Osteoblast (primary cell): ENCODE results near the gene DNAH6. TPM values are rescaled to one million over a fixed set of nuclear protein-coding genes. Genes with fewer than 3 reads are reported as not detected.

Source experiments
- DNase-seq: peaks from one replicate; pipeline ENCODE4 v3.0.0; 2011; ENCODE audit warnings: low spot score, mixed read lengths; ENCODE audit not compliant: insufficient read length; ENCODE audit errors: missing footprints
- H2AFZ ChIP-seq: 2 replicates; pipeline ENCODE4 v1.6.0; 2011; ENCODE audit warnings: mild to moderate bottlenecking, low read length
- H3K27ac ChIP-seq: 2 replicates; pipeline ENCODE4 v1.5.1; 2011; ENCODE audit warnings: mild to moderate bottlenecking, low read depth, low read length, moderate library complexity
- H3K27me3 ChIP-seq: 2 replicates; pipeline ENCODE4 v1.6.0; 2012; ENCODE audit warnings: mild to moderate bottlenecking, control low read depth, inconsistent platforms, low read length, moderate library complexity; ENCODE audit not compliant: insufficient read depth
- H3K36me3 ChIP-seq: 2 replicates; pipeline ENCODE4 v1.5.1; 2011; ENCODE audit warnings: mild to moderate bottlenecking, low read length, control low read depth, moderate library complexity; ENCODE audit not compliant: insufficient read depth
- H3K4me1 ChIP-seq: 2 replicates; pipeline ENCODE4 v1.5.1; 2011; ENCODE audit warnings: mild to moderate bottlenecking, low read length, control low read depth, moderate library complexity; ENCODE audit not compliant: insufficient read depth
- H3K4me2 ChIP-seq: 2 replicates; pipeline ENCODE4 v1.6.0; 2011; ENCODE audit warnings: mild to moderate bottlenecking, low read length; ENCODE audit not compliant: insufficient read depth
- H3K4me3 ChIP-seq: fragments of 200-600 bp; sonication (generic); 3 replicates; pipeline ENCODE4 v1.5.1; 2012; ENCODE audit warnings: mild to moderate bottlenecking, low read length, inconsistent platforms; ENCODE audit not compliant: insufficient read depth
- H3K79me2 ChIP-seq: 2 replicates; pipeline ENCODE4 v1.6.0; 2012; ENCODE audit warnings: mild to moderate bottlenecking, low read length, control low read depth, inconsistent platforms; ENCODE audit not compliant: insufficient read depth
- H3K9me3 ChIP-seq: 2 replicates; pipeline ENCODE4 v1.5.1; 2011; ENCODE audit warnings: low read depth, low read length, control low read depth
- H4K20me1 ChIP-seq: 2 replicates; pipeline ENCODE4 v1.6.0; 2012; ENCODE audit warnings: mild to moderate bottlenecking, low read length, control low read depth; ENCODE audit not compliant: insufficient read depth
- CTCF ChIP-seq: IDR thresholded peaks from 2 replicates; pipeline ENCODE4 v1.5.1; 2011; ENCODE audit warnings: mild to moderate bottlenecking, low read depth, low read length, moderate library complexity; ENCODE audit errors: extremely low read depth
- total RNA-seq: library from RNA; depleted of rRNA; stranded (reverse); fragments of >200 nt; gene quantifications from 2 replicates; pipeline ENCODE4 v1.2.3, GENCODE V29; 2012

DNAH6 gene
- total RNA-seq, 1 donor = 0.36 TPM

GRCh38 chr2:84830758-84831500 lies 314.6 kb downstream of the DNAH6 start:
- no peak for TF ChIP-seq CTCF
- Histone ChIP-seq H3K4me2 (no peak overlapping the region), H2AFZ (no peak overlapping the region)

GRCh38 chr2:84832772-84833461 lies 316.6 kb downstream of the DNAH6 start:
- Histone ChIP-seq H3K27ac (no peak overlapping the region), H3K4me3 (no peak overlapping the region), H3K36me3 (no peaks in the 10 kb centered on the region), H3K27me3 (no peaks in the 10 kb centered on the region), H3K79me2 (no peaks in the 10 kb centered on the region), H3K4me1 (no peaks in the 10 kb centered on the region), H4K20me1 (no peaks in the 10 kb centered on the region), H3K9me3 (peaks cover 3% of the 10 kb centered on the region), H3K4me2 (peak overlapping the region; percentile 57), H2AFZ (peak overlapping the region; percentile 65)
- no peak for TF ChIP-seq CTCF
- no peak for DNase-seq

More at GRCh38 chr2:84830758-84831500, 314.6 kb downstream of the DNAH6 start:
- no peaks in the 10 kb centered on the region for H3K36me3 ChIP-seq
- H4K20me1 ChIP-seq = no peaks in the 10 kb centered on the region
- no peak overlapping the region for H3K27ac ChIP-seq
- H3K4me1 ChIP-seq = no peaks in the 10 kb centered on the region
- no peaks in the 10 kb centered on the region for H3K79me2 ChIP-seq
- H3K4me3 ChIP-seq = no peak overlapping the region
- no peaks in the 10 kb centered on the region for H3K9me3 ChIP-seq
- H3K27me3 ChIP-seq = no peaks in the 10 kb centered on the region
- DNase-seq = no peak

- no peak overlapping the region for H3K27ac ChIP-seq
- no peak overlapping the region for H3K4me3 ChIP-seq
- H3K4me1 ChIP-seq = peaks cover 6% of the 10 kb centered on the region
- H3K9me3 ChIP-seq = peaks cover 3% of the 10 kb centered on the region
- no peak overlapping the region for H2AFZ ChIP-seq
- H3K36me3 ChIP-seq = no peaks in the 10 kb centered on the region
- H4K20me1 ChIP-seq = no peaks in the 10 kb centered on the region
- no peaks in the 10 kb centered on the region for H3K27me3 ChIP-seq
- H3K79me2 ChIP-seq = no peaks in the 10 kb centered on the region
- DNase-seq = no peak
- TF ChIP-seq CTCF = no peak
- no peak overlapping the region for H3K4me2 ChIP-seq
Measured at GRCh38 chr2:84833481-84834150, 317.3 kb downstream of the DNAH6 start.

GRCh38 chr2:84836215-84836614 lies 319.9 kb downstream of the DNAH6 start:
- Histone ChIP-seq H3K27me3 (no peaks in the 10 kb centered on the region), H3K4me1 (peaks cover 10% of the 10 kb centered on the region), H3K9me3 (peaks cover 3% of the 10 kb centered on the region), H3K36me3 (no peaks in the 10 kb centered on the region), H3K4me3 (no peak overlapping the region), H2AFZ (no peak overlapping the region), H4K20me1 (no peaks in the 10 kb centered on the region), H3K79me2 (no peaks in the 10 kb centered on the region), H3K4me2 (no peak overlapping the region), H3K27ac (no peak overlapping the region)
- DNase-seq = no peak
- no peak for TF ChIP-seq CTCF
